Neural cell (in vitro differentiated cells): ENCODE results near the gene CD300A. TPM values are rescaled to one million over a fixed set of nuclear protein-coding genes. Genes with fewer than 3 reads are reported as not detected.
A peak's percentile ranks its signal among the peaks of the same experiment; 100 is the strongest.

Experiments
- H2AFZ ChIP-seq: fragments of 200-600, 300-800 bp; sonication (generic), shearing (Covaris generic); 2 replicates; pipeline ENCODE4 v1.6.0; 2014; ENCODE audit warnings: low read depth, mild to moderate bottlenecking, antibody characterized with exemption, low read length, moderate library complexity
- H3F3A ChIP-seq: fragments of 200-600 bp; shearing (Covaris generic); 2 replicates; pipeline ENCODE4 v1.6.1; 2016; ENCODE audit warnings: mild to moderate bottlenecking, moderate library complexity, mixed read lengths, antibody characterized with exemption, low read length; ENCODE audit not compliant: insufficient read depth, poor library complexity, severe bottlenecking
- H3K27ac ChIP-seq: fragments of 200-600, 300-800 bp; sonication (generic), shearing (Covaris generic); 2 replicates; pipeline ENCODE4 v1.5.1; 2014; ENCODE audit warnings: mild to moderate bottlenecking, low read length, moderate library complexity
- H3K27me3 ChIP-seq: fragments of 300-800, 200-600 bp; sonication (generic), shearing (Covaris generic); 2 replicates; pipeline ENCODE4 v1.6.0; 2014; ENCODE audit warnings: mild to moderate bottlenecking, low read depth, low read length, moderate library complexity; ENCODE audit not compliant: insufficient read depth
- H3K36me3 ChIP-seq: fragments of 300-800, 200-600 bp; sonication (generic), shearing (Covaris generic); 2 replicates; pipeline ENCODE4 v1.5.1; 2014; ENCODE audit warnings: mild to moderate bottlenecking, antibody characterized with exemption, low read length, moderate library complexity; ENCODE audit not compliant: insufficient read depth
- H3K4me2 ChIP-seq: fragments of 300-800, 200-600 bp; sonication (generic), shearing (Covaris generic); 2 replicates; pipeline ENCODE4 v1.6.0; 2014; ENCODE audit warnings: mild to moderate bottlenecking, low read length
- H3K4me3 ChIP-seq: fragments of 300-800, 200-600 bp; sonication (generic), shearing (Covaris generic); 2 replicates; pipeline ENCODE4 v1.5.1; 2014; ENCODE audit warnings: mild to moderate bottlenecking, low read length, moderate library complexity
- H3K79me2 ChIP-seq: fragments of 200-600 bp; shearing (Covaris generic); replicated peaks from 2 replicates; pipeline ENCODE4 v1.6.0; 2014; ENCODE audit warnings: mild to moderate bottlenecking, low read length, moderate library complexity; ENCODE audit not compliant: insufficient read depth
- H3K9ac ChIP-seq: fragments of 300-800, 200-600 bp; sonication (generic), shearing (Covaris generic); 2 replicates; pipeline ENCODE4 v1.6.1; 2016; ENCODE audit warnings: mild to moderate bottlenecking, low read length, mixed read lengths
- H3K9me2 ChIP-seq: fragments of 200-600 bp; shearing (Covaris generic); 2 replicates; pipeline ENCODE4 v1.6.1; 2016; ENCODE audit warnings: mild to moderate bottlenecking, low read length, mixed read lengths; ENCODE audit not compliant: insufficient read depth
- H3K9me3 ChIP-seq: fragments of 200-600, 300-800 bp; sonication (generic), shearing (Covaris generic); 2 replicates; pipeline ENCODE4 v1.6.1; 2016; ENCODE audit warnings: mild to moderate bottlenecking, mixed run types, low read length, moderate library complexity, mixed read lengths
- H4K20me1 ChIP-seq: fragments of 200-600 bp; shearing (Covaris generic); 2 replicates; pipeline ENCODE4 v1.6.1; 2016; ENCODE audit warnings: mild to moderate bottlenecking, mixed run types; ENCODE audit not compliant: insufficient read depth
- EP300 ChIP-seq: fragments of 450-650 bp; conservative IDR thresholded peaks from 2 replicates; pipeline ENCODE4 v1.6.1; 2014; ENCODE audit warnings: antibody characterized with exemption, mild to moderate bottlenecking, moderate library complexity; ENCODE audit not compliant: poor library complexity, severe bottlenecking
- EZH2 ChIP-seq: fragments of 200-600, 300-800 bp; shearing (Covaris generic), sonication (generic); IDR thresholded peaks from 2 replicates; pipeline ENCODE4 v1.6.1; 2014; ENCODE audit warnings: antibody characterized with exemption, low read length, borderline replicate concordance, mild to moderate bottlenecking; ENCODE audit not compliant: insufficient read depth, poor library complexity, severe bottlenecking
- MXI1 ChIP-seq: fragments of 450-650 bp; conservative IDR thresholded peaks from 2 replicates; pipeline ENCODE4 v1.6.1; 2014; ENCODE audit warnings: antibody characterized with exemption, mild to moderate bottlenecking; ENCODE audit not compliant: poor library complexity, severe bottlenecking
- POLR2AphosphoS5 ChIP-seq: IDR thresholded peaks from 2 replicates; pipeline ENCODE4 v1.6.1; 2012
- RAD21 ChIP-seq: fragments of 450-650 bp; conservative IDR thresholded peaks from 2 replicates; pipeline ENCODE4 v1.6.1; 2014; ENCODE audit warnings: antibody characterized with exemption, mild to moderate bottlenecking, moderate library complexity
- SMC3 ChIP-seq: fragments of 450-650 bp; conservative IDR thresholded peaks from 2 replicates; pipeline ENCODE4 v1.6.1; 2014; ENCODE audit warnings: antibody characterized with exemption, mild to moderate bottlenecking, moderate library complexity; ENCODE audit not compliant: poor library complexity
- TAF1 ChIP-seq: IDR thresholded peaks from 2 replicates; pipeline ENCODE4 v1.6.1; 2012; ENCODE audit warnings: low read depth
- polyA plus RNA-seq: library from polyadenylated mRNA; depleted of rRNA; stranded (reverse); fragments of >200 nt; gene quantifications from 2 replicates; pipeline ENCODE4 v1.2.3, GENCODE V29; 2014
- TF ChIP-seq, protein P1 (sequence below): fragments of 450-650 bp; IDR thresholded peaks from 2 replicates; pipeline ENCODE4 v1.5.1; 2014; ENCODE audit warnings: antibody characterized with exemption, mild to moderate bottlenecking, moderate library complexity; ENCODE audit not compliant: poor library complexity, severe bottlenecking
- TF ChIP-seq, protein P2 (sequence below): IDR thresholded peaks from 2 replicates; pipeline ENCODE4 v1.6.1; 2012; ENCODE audit warnings: borderline replicate concordance

CD300A gene
- polyA plus RNA-seq, 1 donor from 2014 or later = 0.35 TPM

DNA sequence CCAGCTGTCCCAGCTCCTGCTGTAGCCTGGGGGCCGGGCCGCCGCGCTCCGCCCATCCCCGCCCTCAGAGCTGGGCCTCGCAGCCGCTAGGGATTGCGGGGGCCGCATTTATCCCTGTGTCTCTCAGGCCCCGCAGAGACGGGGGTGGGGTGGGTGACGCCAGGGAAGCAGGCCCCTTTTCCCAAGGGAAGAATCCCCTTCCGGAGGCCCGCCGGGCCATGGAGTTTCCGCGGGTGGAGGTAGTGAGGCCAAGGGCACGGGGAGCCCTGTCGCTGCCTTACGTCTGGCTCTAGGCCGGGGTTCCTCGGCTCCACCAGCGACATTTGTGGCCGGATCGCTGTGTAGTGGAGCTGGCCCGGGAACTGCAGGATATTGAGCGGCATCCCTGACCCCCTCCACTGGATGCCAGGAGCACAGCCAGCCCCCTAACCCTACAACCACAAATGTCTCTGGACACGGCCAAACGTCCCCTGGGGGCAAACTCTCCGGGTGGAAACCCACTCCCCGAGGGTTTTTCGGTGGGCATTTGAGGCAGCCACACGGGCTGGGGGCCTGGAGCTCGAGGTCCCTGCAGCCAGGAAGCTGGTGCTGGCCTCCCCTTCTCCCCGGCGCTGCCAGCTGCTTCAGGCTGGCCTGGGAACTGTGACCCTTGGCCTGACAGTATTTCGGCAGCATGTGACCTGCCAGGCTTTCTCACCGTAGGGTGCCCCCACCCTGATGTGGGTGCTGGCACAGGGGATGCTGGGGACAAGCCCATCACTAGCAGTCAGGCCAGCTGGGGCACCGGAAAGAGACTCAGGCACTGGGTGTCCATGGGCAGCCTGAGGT, 12.0 kb upstream of the CD300A start:
- H3K79me2 ChIP-seq = no peaks in the 10 kb centered on the region

DNA sequence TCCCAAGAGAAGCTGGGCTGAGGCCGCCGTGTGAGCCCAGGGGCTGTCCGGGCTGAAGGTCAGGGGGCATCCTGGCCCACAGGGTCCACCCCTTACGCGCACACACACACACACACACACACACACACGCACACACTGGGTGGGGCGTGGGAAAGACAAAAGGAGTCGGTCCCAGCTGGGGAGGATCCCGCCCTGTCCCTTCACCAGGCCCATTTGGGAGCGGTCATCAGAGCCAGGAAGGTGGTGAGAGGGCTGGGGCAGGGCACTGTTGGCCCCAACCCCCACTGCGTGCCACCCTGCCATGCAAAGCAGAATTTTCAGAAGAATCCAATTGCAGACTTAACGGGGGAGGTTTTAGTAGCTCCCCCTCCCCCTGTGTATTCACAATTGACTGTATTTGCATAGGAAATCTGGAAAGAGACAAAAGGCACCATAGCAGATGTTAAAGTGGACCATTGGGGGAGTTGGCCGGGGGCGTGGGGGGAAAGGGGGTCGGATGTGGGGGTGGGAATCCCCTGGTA, 11.3 kb upstream of the CD300A start:
- Histone ChIP-seq H3K36me3 (no peaks in the 10 kb centered on the region), H3K4me2 (no peak overlapping the region), H3F3A (no peaks in the 10 kb centered on the region), H4K20me1 (no peaks in the 10 kb centered on the region), H3K9ac (peak overlapping the region; percentile 5), H2AFZ (no peak overlapping the region), H3K9me2 (no peaks in the 10 kb centered on the region), H3K27ac (no peak overlapping the region), H3K79me2 (no peaks in the 10 kb centered on the region), H3K4me3 (no peak overlapping the region), H3K27me3 (peaks cover 5% of the 10 kb centered on the region), H3K9me3 (no peaks in the 10 kb centered on the region)
- TF ChIP-seq, protein P1, sequence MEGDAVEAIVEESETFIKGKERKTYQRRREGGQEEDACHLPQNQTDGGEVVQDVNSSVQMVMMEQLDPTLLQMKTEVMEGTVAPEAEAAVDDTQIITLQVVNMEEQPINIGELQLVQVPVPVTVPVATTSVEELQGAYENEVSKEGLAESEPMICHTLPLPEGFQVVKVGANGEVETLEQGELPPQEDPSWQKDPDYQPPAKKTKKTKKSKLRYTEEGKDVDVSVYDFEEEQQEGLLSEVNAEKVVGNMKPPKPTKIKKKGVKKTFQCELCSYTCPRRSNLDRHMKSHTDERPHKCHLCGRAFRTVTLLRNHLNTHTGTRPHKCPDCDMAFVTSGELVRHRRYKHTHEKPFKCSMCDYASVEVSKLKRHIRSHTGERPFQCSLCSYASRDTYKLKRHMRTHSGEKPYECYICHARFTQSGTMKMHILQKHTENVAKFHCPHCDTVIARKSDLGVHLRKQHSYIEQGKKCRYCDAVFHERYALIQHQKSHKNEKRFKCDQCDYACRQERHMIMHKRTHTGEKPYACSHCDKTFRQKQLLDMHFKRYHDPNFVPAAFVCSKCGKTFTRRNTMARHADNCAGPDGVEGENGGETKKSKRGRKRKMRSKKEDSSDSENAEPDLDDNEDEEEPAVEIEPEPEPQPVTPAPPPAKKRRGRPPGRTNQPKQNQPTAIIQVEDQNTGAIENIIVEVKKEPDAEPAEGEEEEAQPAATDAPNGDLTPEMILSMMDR = no peak
- no peak for TF ChIP-seq EP300
- TF ChIP-seq MXI1 = no peak
- no peak for TF ChIP-seq POLR2AphosphoS5
- TF ChIP-seq TAF1 = no peak
- no peak for TF ChIP-seq SMC3
- TF ChIP-seq, protein P2, sequence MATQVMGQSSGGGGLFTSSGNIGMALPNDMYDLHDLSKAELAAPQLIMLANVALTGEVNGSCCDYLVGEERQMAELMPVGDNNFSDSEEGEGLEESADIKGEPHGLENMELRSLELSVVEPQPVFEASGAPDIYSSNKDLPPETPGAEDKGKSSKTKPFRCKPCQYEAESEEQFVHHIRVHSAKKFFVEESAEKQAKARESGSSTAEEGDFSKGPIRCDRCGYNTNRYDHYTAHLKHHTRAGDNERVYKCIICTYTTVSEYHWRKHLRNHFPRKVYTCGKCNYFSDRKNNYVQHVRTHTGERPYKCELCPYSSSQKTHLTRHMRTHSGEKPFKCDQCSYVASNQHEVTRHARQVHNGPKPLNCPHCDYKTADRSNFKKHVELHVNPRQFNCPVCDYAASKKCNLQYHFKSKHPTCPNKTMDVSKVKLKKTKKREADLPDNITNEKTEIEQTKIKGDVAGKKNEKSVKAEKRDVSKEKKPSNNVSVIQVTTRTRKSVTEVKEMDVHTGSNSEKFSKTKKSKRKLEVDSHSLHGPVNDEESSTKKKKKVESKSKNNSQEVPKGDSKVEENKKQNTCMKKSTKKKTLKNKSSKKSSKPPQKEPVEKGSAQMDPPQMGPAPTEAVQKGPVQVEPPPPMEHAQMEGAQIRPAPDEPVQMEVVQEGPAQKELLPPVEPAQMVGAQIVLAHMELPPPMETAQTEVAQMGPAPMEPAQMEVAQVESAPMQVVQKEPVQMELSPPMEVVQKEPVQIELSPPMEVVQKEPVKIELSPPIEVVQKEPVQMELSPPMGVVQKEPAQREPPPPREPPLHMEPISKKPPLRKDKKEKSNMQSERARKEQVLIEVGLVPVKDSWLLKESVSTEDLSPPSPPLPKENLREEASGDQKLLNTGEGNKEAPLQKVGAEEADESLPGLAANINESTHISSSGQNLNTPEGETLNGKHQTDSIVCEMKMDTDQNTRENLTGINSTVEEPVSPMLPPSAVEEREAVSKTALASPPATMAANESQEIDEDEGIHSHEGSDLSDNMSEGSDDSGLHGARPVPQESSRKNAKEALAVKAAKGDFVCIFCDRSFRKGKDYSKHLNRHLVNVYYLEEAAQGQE = no peak
- no peak for TF ChIP-seq EZH2

More for the DNA sequence above, 12.0 kb upstream of the CD300A start:
- TF ChIP-seq, protein P2 = no peak
- TF ChIP-seq, protein P1 = no peak
- no peak for TF ChIP-seq TAF1
- no peak for TF ChIP-seq EZH2
- TF ChIP-seq RAD21 = no peak
- no peak for TF ChIP-seq SMC3
- no peak for TF ChIP-seq POLR2AphosphoS5
- TF ChIP-seq EP300 = no peak
- no peak for TF ChIP-seq MXI1
- peaks cover 5% of the 10 kb centered on the region for H3K27me3 ChIP-seq
- H3K9ac ChIP-seq = peak overlapping the region; percentile 38
- peak overlapping the region; percentile 53 for H3K4me3 ChIP-seq
- H2AFZ ChIP-seq = no peak overlapping the region
- no peaks in the 10 kb centered on the region for H3K9me2 ChIP-seq
- no peaks in the 10 kb centered on the region for H3K9me3 ChIP-seq
- H3K36me3 ChIP-seq = no peaks in the 10 kb centered on the region
- H3K27ac ChIP-seq = no peak overlapping the region
- H3F3A ChIP-seq = no peaks in the 10 kb centered on the region
- H3K4me2 ChIP-seq = no peak overlapping the region
- H4K20me1 ChIP-seq = no peaks in the 10 kb centered on the region
